MCF 10A (cell line): Measurements from ENCODE around the gene WDR27. TPM values are rescaled to one million over a fixed set of nuclear protein-coding genes. Genes with fewer than 3 reads are reported as not detected.
A peak's percentile ranks its signal among the peaks of the same experiment; 100 is the strongest.

Experiments
- BruUV-seq: library from RNA; stranded (reverse); fragments of 400-500 nt; replicated peaks from 2 replicates; lab custom pipeline; 2021; lab: Mats Ljungman, UMichigan
- CTCF ChIA-PET: fragments of 300-600 bp; sonication (Branson Sonifier 250); formaldehyde crosslinking; extraction: SDS; loops from one replicate; lab custom pipeline; 2021; ENCODE audit warnings: antibody characterized with exemption, inconsistent platforms; lab: Yijun Ruan, JAX
- POLR2A ChIA-PET: fragments of 300-600, 350-650 bp; sonication (Branson Sonifier 250); formaldehyde crosslinking; extraction: SDS; loops from one replicate; lab custom pipeline; 2020; ENCODE audit warnings: antibody characterized with exemption, inconsistent platforms; lab: Yijun Ruan, JAX
- DNase-seq: peaks from one replicate; pipeline ENCODE4 v3.0.0-alpha.2; 2018; ENCODE audit not compliant: unreplicated experiment
- H3K27ac Mint-ChIP-seq: one replicate; pipeline ENCODE4 v1.8.0; 2022; ENCODE audit warnings: mild to moderate bottlenecking, low read depth, mixed read lengths; ENCODE audit not compliant: unreplicated experiment
- H3K27me3 Mint-ChIP-seq: one replicate; pipeline ENCODE4 v1.8.0; 2022; ENCODE audit warnings: mixed read lengths; ENCODE audit not compliant: insufficient read depth, unreplicated experiment
- H3K36me3 Mint-ChIP-seq: one replicate; pipeline ENCODE4 v1.8.0; 2022; ENCODE audit warnings: mild to moderate bottlenecking, moderate library complexity, mixed read lengths; ENCODE audit not compliant: insufficient read depth, unreplicated experiment
- H3K4me1 Mint-ChIP-seq: one replicate; pipeline ENCODE4 v1.8.0; 2022; ENCODE audit warnings: mixed read lengths; ENCODE audit not compliant: insufficient read depth, unreplicated experiment
- H3K4me3 Mint-ChIP-seq: one replicate; pipeline ENCODE4 v1.8.0; 2022; ENCODE audit warnings: mild to moderate bottlenecking, moderate library complexity, mixed read lengths; ENCODE audit not compliant: unreplicated experiment
- H3K9me3 Mint-ChIP-seq: one replicate; pipeline ENCODE4 v1.8.0; 2022; ENCODE audit warnings: mixed read lengths; ENCODE audit not compliant: unreplicated experiment
- intact Hi-C: fragments of 100-400 bp; cut with micrococcal nuclease; formaldehyde crosslinking; loops from 2 replicates; pipeline ENCODE4 v1.14.1; 2022
- total RNA-seq: library from RNA; stranded (reverse); gene quantifications from 2 replicates; pipeline ENCODE4 v1.2.3, GENCODE V29; 2022
- TF ChIP-seq, protein P1 (sequence below): fragments of 200-600 bp; IDR thresholded peaks from one replicate; pipeline ENCODE4 v1.8.0; 2022; ENCODE audit warnings: antibody characterized with exemption, mild to moderate bottlenecking; ENCODE audit not compliant: unreplicated experiment

The WDR27 gene
- total RNA-seq, 1 experiment from 2014 or later: 80.6 TPM

DNA sequence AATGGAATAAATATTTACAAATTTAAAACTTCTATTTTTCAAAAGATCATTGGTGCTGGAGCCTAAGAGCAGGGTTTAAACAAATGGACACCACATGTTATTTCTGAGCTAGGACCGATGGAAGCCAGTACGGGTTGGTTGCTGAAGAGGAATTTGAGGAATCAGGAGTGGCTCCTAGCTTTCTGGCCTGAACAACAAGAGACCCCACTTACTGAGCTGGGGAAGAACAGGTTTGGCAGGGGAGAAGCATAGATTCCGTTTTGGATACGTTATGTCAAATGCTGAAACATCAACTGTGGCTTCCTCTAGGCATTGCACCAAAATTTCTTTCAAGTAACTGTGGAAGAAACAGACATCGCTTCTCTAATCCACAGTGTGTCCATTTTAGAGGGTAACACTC lies 6.7 kb downstream of the WDR27 start:
- no TSS peak for BruUV-seq
- TF ChIP-seq, protein P1, sequence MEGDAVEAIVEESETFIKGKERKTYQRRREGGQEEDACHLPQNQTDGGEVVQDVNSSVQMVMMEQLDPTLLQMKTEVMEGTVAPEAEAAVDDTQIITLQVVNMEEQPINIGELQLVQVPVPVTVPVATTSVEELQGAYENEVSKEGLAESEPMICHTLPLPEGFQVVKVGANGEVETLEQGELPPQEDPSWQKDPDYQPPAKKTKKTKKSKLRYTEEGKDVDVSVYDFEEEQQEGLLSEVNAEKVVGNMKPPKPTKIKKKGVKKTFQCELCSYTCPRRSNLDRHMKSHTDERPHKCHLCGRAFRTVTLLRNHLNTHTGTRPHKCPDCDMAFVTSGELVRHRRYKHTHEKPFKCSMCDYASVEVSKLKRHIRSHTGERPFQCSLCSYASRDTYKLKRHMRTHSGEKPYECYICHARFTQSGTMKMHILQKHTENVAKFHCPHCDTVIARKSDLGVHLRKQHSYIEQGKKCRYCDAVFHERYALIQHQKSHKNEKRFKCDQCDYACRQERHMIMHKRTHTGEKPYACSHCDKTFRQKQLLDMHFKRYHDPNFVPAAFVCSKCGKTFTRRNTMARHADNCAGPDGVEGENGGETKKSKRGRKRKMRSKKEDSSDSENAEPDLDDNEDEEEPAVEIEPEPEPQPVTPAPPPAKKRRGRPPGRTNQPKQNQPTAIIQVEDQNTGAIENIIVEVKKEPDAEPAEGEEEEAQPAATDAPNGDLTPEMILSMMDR: no peak
- intact Hi-C loops: no loop called here
- Mint-ChIP-seq H3K27ac (no peak overlapping the region), H3K4me3 (no peak overlapping the region), H3K36me3 (no peaks in the 10 kb centered on the region), H3K9me3 (peaks cover 14% of the 10 kb centered on the region), H3K4me1 (peaks cover 50% of the 10 kb centered on the region), H3K27me3 (no peaks in the 10 kb centered on the region)
- ChIA-PET CTCF (no interaction called here), POLR2A (no interaction called here)
- no peak for DNase-seq

DNA sequence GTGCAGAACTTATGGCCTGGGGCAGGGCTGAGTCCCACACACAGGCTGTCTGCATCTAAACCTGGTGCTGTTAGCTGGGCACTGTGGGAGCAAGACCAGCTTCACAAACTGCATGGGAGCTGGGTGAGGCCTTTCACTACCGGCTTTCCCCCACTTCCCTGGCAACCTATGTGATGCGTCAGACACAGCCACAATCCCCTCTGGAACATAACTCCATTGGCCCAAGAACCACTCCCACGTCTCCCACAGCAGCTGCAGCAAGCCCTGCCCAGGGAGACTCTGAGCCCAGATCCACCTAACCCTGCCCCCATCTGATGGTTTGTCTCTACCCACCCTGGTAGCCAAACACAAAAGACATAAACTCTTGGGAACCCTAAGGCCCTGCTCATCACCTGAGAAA lies 9.3 kb downstream of the WDR27 start:
- TF ChIP-seq, protein P1: no peak
- Mint-ChIP-seq H3K4me1 (peaks cover 51% of the 10 kb centered on the region), H3K9me3 (peaks cover 14% of the 10 kb centered on the region), H3K27ac (peak overlapping the region; percentile 91), H3K36me3 (no peaks in the 10 kb centered on the region), H3K4me3 (no peak overlapping the region), H3K27me3 (no peaks in the 10 kb centered on the region)
- peak; percentile 80 for DNase-seq
- no TSS peak for BruUV-seq
- CTCF ChIA-PET: interaction anchor here (0.6 kb wide), 2 partner anchors 39 to 169 kb away, joined by 3 read pairs; no protein-coding TSS in a partner anchor
- intact Hi-C loops: no loop called here
- POLR2A ChIA-PET: interaction anchor here (0.9 to 6.4 kb wide), 5 partner anchors 9 to 861 kb away, joined by 3 to 145 read pairs (median 7); partner anchors contain the start of genes C6orf120, PSMB1, TBP and WDR27

DNA sequence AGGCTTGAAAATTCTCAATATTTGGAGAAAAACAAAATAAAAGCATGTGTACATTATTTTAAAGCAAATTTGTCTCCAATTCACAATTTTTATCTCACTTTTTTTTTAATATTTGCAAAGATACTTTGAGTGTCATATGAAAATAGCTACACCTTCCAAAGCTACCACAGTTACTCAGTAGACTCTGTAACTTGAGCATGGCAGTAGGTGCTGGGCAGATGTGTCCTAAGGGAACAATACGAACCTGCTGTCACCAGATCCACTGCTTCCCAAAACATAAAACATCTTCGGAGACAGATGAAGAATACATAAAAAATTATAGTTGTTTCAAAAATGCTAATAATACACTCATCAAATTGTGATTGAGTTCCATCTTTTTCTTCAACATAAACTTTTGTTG lies 10.6 kb downstream of the WDR27 start:
- intact Hi-C loops: no loop called here
- BruUV-seq: no TSS peak
- ChIA-PET POLR2A (interaction anchor here (2.2 to 6.4 kb wide), 2 partner anchors 10 to 32 kb away, joined by 8 to 145 read pairs; partner anchors contain the start of genes C6orf120 and WDR27), CTCF (interaction anchor here (1.1 kb wide), 1 partner anchor 20 kb away, joined by 5 read pairs; no protein-coding TSS in a partner anchor)
- Mint-ChIP-seq H3K4me1 (peaks cover 51% of the 10 kb centered on the region), H3K27me3 (no peaks in the 10 kb centered on the region), H3K27ac (peak overlapping the region; percentile 91), H3K36me3 (peaks cover 8% of the 10 kb centered on the region), H3K4me3 (no peak overlapping the region), H3K9me3 (peaks cover 20% of the 10 kb centered on the region)
- TF ChIP-seq, protein P1: no peak
- DNase-seq: no peak

DNA sequence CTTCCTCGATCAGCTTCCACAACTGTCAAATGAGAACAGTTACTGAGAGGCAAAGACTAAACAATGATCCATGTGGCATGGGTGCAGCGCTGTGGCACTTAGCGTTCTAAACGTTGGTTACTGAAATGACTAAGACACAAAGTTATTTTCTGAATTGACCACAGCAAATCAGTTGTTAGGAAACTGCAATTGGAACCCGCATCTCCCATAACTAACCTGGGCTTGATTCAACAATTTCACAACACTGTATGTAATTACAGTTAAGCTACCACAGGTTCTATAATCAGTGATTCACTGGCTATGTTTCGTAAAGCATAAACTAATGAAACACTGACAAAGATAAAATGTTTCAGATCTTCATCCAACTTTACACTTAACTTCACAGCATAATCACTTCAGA lies 12.5 kb downstream of the WDR27 start:
- H3K4me1 Mint-ChIP-seq: peaks cover 51% of the 10 kb centered on the region
- DNase-seq: peak; percentile 95
- ChIA-PET POLR2A (interaction anchor here (0.9 to 6.4 kb wide), 13 partner anchors 12 to 865 kb away, joined by 3 to 145 read pairs (median 4); partner anchors contain the start of genes C6orf120, TBP and WDR27), CTCF (interaction anchor here (1.6 kb wide), 1 partner anchor 732 kb away, joined by 4 read pairs; no protein-coding TSS in a partner anchor)
- peaks cover 21% of the 10 kb centered on the region for H3K36me3 Mint-ChIP-seq
- TF ChIP-seq, protein P1: no peak
- H3K27ac Mint-ChIP-seq: peak overlapping the region; percentile 87
- H3K4me3 Mint-ChIP-seq: peak overlapping the region; percentile 68
- intact Hi-C loops: loop anchor here (1.0 kb wide), 1 partner anchor 13 kb away; the partner anchor contains the start of genes C6orf120 and WDR27
- no peaks in the 10 kb centered on the region for H3K27me3 Mint-ChIP-seq
- H3K9me3 Mint-ChIP-seq: peaks cover 27% of the 10 kb centered on the region
- no TSS peak for BruUV-seq
